ENCODE data around the gene KANK2. TPM values are rescaled to one million over a fixed set of nuclear protein-coding genes. Genes with fewer than 3 reads are reported as not detected.

Gene KANK2
- total RNA-seq, 6 experiments from 2014 or later = 36.3 to 65.4 (median 50.4) TPM

DNA sequence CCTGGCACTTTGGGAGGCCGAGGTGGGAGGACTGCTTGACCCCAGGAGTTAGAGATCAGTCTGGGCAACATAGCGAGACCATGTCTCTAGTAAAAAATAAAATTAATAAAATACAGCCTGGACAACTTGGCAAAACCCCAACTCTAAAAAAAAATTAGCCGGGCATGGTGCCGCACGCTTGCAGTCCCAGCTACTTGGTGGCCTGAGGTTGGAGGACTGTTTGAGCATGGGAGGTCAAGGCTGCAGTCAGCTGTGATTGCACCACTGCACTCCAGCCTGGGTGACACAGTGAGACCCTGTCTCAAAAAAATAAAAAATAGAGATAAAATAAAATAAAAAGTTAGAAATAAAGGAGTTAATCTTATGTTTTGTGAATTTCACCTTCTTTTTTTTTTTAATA is 26.2 kb downstream of the KANK2 start:
- H3K4me1 ChIP-seq = peaks cover 0 to 25% (median 6%) of the 10 kb centered on the region in 4 donors
- intact Hi-C loops (cut with DNase I) = no loop called here
- peak in 2 of 3 donors; percentile 76 to 82 for DNase-seq
- peak overlapping the region in 2 of 3 donors; percentile 53 to 70 for H3K27ac ChIP-seq
- H3K27me3 ChIP-seq = no peaks in the 10 kb centered on the region
- peaks cover 0 to 59% (median 21%) of the 10 kb centered on the region in 4 donors for H3K36me3 ChIP-seq
- TF ChIP-seq, protein P1, sequence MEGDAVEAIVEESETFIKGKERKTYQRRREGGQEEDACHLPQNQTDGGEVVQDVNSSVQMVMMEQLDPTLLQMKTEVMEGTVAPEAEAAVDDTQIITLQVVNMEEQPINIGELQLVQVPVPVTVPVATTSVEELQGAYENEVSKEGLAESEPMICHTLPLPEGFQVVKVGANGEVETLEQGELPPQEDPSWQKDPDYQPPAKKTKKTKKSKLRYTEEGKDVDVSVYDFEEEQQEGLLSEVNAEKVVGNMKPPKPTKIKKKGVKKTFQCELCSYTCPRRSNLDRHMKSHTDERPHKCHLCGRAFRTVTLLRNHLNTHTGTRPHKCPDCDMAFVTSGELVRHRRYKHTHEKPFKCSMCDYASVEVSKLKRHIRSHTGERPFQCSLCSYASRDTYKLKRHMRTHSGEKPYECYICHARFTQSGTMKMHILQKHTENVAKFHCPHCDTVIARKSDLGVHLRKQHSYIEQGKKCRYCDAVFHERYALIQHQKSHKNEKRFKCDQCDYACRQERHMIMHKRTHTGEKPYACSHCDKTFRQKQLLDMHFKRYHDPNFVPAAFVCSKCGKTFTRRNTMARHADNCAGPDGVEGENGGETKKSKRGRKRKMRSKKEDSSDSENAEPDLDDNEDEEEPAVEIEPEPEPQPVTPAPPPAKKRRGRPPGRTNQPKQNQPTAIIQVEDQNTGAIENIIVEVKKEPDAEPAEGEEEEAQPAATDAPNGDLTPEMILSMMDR (IDR thresholded peaks at IDR 0.05) = no peak
- TF ChIP-seq POLR2A (IDR thresholded peaks at IDR 0.05) = no peak
- H3K4me3 ChIP-seq = no peak overlapping the region
- WGBS (ENCODE audit: insufficient coverage, low coverage, low lambda C conversion rate, missing lambda C conversion rate) = 27% methylated on average over 5 of the region's 5 CpGs
- no peaks in the 10 kb centered on the region for H3K9me3 ChIP-seq
- ATAC-seq = peak; percentile 72 to 87 (median 80)

DNA sequence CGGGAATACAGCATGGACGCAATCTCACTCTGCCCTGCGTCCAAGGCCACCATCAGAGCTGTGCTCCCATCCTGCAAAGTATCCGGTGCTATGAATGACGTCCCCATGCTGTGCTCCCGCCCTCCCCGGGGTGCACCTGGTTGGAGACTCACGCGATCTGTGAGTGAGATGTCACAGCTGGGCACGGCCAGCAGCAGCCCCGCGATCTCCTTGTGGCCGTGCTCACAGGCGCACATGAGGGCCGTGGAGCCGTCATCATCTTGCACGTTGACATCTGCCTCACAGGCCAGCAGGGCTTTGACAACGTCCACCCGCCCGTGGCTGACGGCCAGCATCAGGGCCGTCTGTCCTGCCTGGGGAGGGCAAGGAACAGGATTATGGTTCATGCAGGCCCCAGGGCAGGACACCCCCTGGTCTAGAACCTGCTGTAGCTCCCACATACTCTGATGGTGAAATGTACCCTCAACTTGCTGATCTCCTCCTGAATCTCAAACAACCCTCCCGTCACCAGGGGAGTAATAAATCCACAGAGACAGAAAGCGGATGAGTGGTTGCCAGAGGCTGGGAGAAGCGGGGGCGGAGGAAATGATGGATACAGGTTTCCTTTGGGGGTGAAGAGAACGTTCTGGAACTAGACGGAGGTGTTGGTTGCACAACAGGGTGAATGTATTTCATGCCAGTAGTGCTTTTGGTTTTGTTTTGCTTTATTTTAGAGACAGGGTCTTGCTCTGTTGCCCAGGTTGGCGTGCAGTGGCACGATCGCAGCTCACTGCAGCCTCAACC is 27.3 kb downstream of the KANK2 start:
- peak in 3 of 4 donors; percentile 16 to 17 (median 16) for ATAC-seq
- H3K27ac ChIP-seq = peak overlapping the region; percentile 33 to 70 (median 53)
- H3K9me3 ChIP-seq = no peaks in the 10 kb centered on the region
- peaks cover 0 to 50% (median 16%) of the 10 kb centered on the region in 4 donors for H3K36me3 ChIP-seq
- DNase-seq = no peak
- intact Hi-C loops (cut with DNase I) = no loop called here
- H3K4me3 ChIP-seq = no peak overlapping the region
- H3K27me3 ChIP-seq = no peaks in the 10 kb centered on the region
- WGBS (ENCODE audit: insufficient coverage, low coverage, low lambda C conversion rate, missing lambda C conversion rate) = 86% methylated on average over 8 of the region's 31 CpGs
- TF ChIP-seq POLR2A (IDR thresholded peaks at IDR 0.05) = no peak
- TF ChIP-seq, protein P1 (IDR thresholded peaks at IDR 0.05) = no peak
- H3K4me1 ChIP-seq = peaks cover 0 to 25% (median 8%) of the 10 kb centered on the region in 4 donors

DNA sequence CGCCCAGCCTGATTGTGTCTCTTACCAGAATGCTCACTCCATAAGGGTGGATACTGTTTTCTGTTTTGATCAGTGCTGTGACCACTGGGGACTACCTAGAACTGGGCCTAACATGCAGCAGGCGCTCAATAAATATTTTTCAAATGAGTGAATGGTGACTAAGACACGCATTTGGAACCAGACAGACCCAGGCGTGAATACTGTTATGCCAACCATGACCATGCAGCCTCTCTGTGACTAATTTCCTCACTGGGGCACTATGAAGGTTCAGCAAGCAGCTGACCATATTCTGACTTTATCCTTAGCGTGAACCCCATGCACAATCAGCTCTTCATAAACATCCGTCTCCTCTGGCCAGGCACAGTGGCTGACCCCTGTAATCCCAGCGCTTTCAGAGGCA is 28.8 kb downstream of the KANK2 start:
- H3K4me1 ChIP-seq = peaks cover 0 to 25% (median 8%) of the 10 kb centered on the region in 4 donors
- no peaks in the 10 kb centered on the region for H3K9me3 ChIP-seq
- H3K36me3 ChIP-seq = peaks cover 0 to 41% (median 13%) of the 10 kb centered on the region in 4 donors
- intact Hi-C loops (cut with DNase I) = no loop called here
- DNase-seq (no peak), ATAC-seq (peak in 1 of 4 donors; percentile 12)
- no peak overlapping the region for H3K4me3 ChIP-seq
- 93% methylated on average over 7 of the region's 7 CpGs for WGBS (ENCODE audit: insufficient coverage, low coverage, low lambda C conversion rate, missing lambda C conversion rate)
- no peaks in the 10 kb centered on the region for H3K27me3 ChIP-seq
- H3K27ac ChIP-seq = no peak overlapping the region
- TF ChIP-seq, protein P1 (IDR thresholded peaks at IDR 0.05) = no peak
- TF ChIP-seq POLR2A (IDR thresholded peaks at IDR 0.05) = no peak

DNA sequence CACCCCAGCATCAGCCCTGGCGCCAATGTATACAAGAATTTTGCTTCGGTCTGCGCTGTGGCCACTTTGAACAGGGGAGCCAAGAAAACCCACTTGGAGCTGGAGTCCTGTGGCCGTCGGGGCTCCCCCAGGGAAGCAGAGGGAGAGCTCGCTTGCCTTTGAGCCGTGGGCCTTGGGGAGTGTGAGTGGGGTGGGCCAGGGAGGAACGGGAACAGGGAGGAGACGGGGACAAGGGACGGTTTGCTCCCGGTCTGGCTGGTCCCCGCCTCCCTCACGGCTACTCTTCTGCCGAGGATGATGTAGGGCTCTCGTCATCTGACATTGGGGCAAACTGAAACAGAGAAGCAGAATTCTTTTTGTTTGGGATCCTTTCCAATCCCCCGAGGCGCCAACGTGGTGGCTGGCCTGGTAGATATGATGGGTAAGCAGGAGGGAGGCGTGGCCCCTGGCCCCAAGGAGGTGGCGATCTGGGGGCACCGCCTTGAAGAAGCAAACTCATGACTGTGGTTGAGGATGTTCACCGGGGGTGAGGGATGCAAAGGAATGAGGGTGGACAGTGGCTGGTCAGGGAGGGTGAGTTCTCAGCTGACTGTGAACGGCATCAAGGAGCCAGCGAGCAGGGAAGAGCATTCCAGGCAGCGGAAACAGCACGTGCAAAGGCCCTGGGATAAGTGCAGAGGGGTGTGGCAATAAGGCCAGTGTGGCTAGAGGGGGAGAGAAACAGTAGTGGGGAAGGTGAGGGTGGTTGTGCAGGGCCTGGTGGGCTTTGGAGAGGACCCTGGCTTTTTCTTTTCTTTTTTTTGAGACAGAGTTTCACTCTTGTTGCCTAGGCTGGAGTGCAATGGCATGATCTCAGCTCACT is 30.8 kb downstream of the KANK2 start:
- Histone ChIP-seq H3K4me3 (no peak overlapping the region), H3K9me3 (no peaks in the 10 kb centered on the region), H3K27ac (peak overlapping the region in 2 of 3 donors; percentile 1 to 76), H3K27me3 (no peaks in the 10 kb centered on the region), H3K36me3 (peaks cover 0 to 30% (median 11%) of the 10 kb centered on the region in 4 donors), H3K4me1 (peaks cover 0 to 16% (median 7%) of the 10 kb centered on the region in 4 donors)
- intact Hi-C loops (cut with DNase I) = no loop called here
- ATAC-seq (no peak), DNase-seq (no peak)
- TF ChIP-seq, protein P1 (IDR thresholded peaks at IDR 0.05) = no peak
- 79% methylated on average over 19 of the region's 26 CpGs for WGBS (ENCODE audit: insufficient coverage, low coverage, low lambda C conversion rate, missing lambda C conversion rate)

Data from right lobe of liver (tissue), 6 donors.